ENCODE data around the gene FBXW5.

Gene FBXW5

DNA sequence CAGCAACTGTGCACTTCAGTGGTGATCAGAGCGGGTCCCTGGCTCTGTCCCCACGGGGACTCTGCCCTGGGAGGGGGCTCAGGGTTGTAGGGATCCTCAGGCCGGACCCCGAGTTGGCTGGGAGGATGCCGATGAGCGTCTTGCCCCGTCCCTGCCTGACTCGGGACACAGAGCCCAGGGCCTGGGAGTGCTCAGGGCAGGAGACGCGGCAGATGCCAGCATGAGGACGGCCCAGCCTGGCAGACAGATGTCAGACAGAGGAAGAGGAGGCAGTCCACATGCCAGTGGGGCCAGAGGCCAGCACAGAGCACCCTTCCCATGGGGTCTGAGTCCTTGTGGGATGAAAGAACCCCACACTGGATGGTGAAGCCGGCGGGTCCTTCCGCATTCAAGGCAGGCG is 18.8 kb upstream of the FBXW5 start:
- no peak for DNase-seq (ENCODE audit: insufficient read length, low spot score)
- FAIRE-seq = no peak
- TF ChIP-seq TAF1 (IDR thresholded peaks at IDR 0.05; ENCODE audit: low read depth, low read length) = no peak
- TF ChIP-seq POU2F2 (IDR thresholded peaks at IDR 0.05; ENCODE audit: low read depth, low read length) = no peak
- no peak for TF ChIP-seq POLR2A (IDR thresholded peaks at IDR 0.05; ENCODE audit: low read depth, low read length)
- TF ChIP-seq SPI1 (IDR thresholded peaks at IDR 0.05; ENCODE audit: low read depth, low read length) = no peak
- TF ChIP-seq POLR2AphosphoS5 (IDR thresholded peaks at IDR 0.05; ENCODE audit: low read depth, low read length) = no peak
- TF ChIP-seq PAX5 (IDR thresholded peaks at IDR 0.05; ENCODE audit: insufficient read depth, low read length, severe bottlenecking) = no peak

DNA sequence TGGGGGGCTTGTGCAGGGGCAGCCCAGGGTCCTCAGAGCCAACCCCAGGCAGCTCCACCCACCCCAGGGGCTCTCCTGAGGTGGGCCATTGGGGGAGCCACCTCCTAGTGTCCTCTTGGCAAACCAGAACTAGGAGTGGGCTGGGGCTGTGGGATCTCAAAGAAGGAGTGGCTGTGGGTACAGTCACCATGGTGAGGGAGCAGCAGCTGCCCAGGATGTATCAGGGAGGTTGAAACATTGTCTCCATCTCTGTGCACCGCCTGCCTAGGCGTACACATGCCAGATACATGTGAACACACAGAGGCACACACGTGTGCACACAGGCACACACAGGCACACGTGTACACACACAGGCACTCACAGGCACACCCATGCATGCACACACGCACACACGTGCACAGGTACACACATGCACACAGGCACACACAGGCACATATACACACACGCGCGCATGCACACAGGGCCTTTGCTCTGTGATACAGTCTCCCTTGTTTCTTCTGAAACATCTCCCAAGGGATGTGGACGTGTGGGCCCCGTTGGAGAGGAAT is 18.2 kb upstream of the FBXW5 start:
- FAIRE-seq (no peak), DNase-seq (ENCODE audit: insufficient read length, low spot score) (no peak)
- no peak for TF ChIP-seq POLR2AphosphoS5 (IDR thresholded peaks at IDR 0.05; ENCODE audit: low read depth, low read length)
- no peak for TF ChIP-seq POLR2A (IDR thresholded peaks at IDR 0.05; ENCODE audit: low read depth, low read length)
- no peak for TF ChIP-seq POU2F2 (IDR thresholded peaks at IDR 0.05; ENCODE audit: low read depth, low read length)
- no peak for TF ChIP-seq PAX5 (IDR thresholded peaks at IDR 0.05; ENCODE audit: insufficient read depth, low read length, severe bottlenecking)
- TF ChIP-seq SPI1 (IDR thresholded peaks at IDR 0.05; ENCODE audit: low read depth, low read length) = no peak
- TF ChIP-seq TAF1 (IDR thresholded peaks at IDR 0.05; ENCODE audit: low read depth, low read length) = no peak

DNA sequence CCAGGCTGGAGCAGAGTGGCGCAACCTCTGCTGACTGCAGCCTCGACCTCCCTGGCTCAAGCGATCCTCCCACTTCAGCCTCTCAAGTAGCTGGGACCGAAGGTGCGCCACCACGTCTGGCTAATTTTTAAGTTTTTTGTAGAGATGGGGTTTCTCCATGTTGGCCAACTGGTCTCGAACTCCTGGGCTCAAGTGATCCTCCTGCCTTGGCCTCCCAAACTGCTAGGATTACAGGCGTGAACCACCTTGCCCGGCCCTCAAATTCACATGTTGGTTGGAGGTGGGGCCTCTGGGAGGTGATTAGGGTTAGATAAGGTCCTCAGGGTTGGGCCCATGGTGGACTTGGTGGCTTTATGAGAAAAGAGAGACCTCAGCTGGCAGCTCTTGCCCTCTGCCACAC is 17.6 kb upstream of the FBXW5 start:
- no peak for TF ChIP-seq POLR2A (IDR thresholded peaks at IDR 0.05; ENCODE audit: low read depth, low read length)
- TF ChIP-seq TAF1 (IDR thresholded peaks at IDR 0.05; ENCODE audit: low read depth, low read length) = no peak
- TF ChIP-seq SPI1 (IDR thresholded peaks at IDR 0.05; ENCODE audit: low read depth, low read length) = no peak
- no peak for TF ChIP-seq POU2F2 (IDR thresholded peaks at IDR 0.05; ENCODE audit: low read depth, low read length)
- TF ChIP-seq PAX5 (IDR thresholded peaks at IDR 0.05; ENCODE audit: insufficient read depth, low read length, severe bottlenecking) = no peak
- TF ChIP-seq POLR2AphosphoS5 (IDR thresholded peaks at IDR 0.05; ENCODE audit: low read depth, low read length) = no peak
- FAIRE-seq (no peak), DNase-seq (ENCODE audit: insufficient read length, low spot score) (no peak)

DNA sequence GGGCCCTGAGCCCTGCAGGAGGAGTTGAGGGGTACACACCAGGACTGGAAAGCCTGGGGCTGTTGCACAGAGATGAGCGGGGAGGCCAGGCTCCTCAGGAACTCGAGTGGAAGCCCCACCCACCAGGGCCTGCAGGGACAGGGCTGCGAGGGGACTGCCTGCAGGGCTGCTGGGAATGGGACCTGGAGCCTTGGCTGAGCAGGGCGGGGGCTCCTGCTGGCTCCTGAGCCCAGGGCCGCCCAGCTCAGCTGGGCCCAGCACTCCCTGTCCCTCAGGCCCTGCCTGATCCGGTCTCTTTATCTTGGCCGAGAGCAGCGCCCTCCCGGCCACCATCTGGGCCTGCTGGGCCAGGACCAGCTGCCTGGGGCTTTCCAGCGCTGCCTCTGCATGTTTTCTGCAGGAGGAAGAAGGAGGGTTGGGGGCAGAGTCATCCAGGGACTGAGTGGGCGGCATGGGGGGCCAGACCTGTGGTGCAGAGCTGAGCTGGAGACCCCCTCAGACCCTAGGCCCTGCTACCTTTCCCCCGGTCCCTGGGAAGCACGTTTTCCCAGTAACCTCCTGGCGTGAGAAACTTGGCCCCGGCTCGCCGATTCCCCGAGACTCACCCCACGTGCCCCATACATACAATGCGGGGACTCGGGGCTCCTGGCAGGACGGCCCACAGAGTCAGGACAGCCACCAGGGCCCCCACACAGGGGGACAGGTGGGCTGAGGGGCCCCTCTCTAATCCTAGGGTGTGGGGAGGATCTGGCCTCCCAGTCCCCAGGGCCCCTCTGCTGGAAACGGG is 16.9 kb upstream of the FBXW5 start:
- FAIRE-seq = no peak
- no peak for DNase-seq (ENCODE audit: insufficient read length, low spot score)

DNA sequence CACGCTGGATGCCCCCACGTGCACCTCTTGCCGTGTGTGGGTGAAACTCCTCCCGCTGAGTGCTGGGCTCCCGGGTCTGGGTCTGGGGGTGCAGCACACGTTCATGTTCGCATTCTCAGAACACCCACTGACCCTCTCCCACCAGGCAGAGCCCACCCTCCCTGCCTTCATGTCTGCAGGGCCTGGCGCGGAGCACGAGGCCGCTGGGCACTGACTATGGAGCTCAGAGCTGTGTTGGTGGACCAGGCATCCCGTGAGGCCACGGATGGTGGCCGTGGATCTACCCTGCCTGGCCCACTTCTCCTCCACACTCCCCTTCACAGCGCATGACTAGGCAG is 16.4 kb upstream of the FBXW5 start:
- TF ChIP-seq POU2F2 (IDR thresholded peaks at IDR 0.05; ENCODE audit: low read depth, low read length) (no peak), POLR2A (IDR thresholded peaks at IDR 0.05; ENCODE audit: low read depth, low read length) (no peak), PAX5 (IDR thresholded peaks at IDR 0.05; ENCODE audit: insufficient read depth, low read length, severe bottlenecking) (no peak), POLR2AphosphoS5 (IDR thresholded peaks at IDR 0.05; ENCODE audit: low read depth, low read length) (no peak), SPI1 (IDR thresholded peaks at IDR 0.05; ENCODE audit: low read depth, low read length) (no peak), TAF1 (IDR thresholded peaks at IDR 0.05; ENCODE audit: low read depth, low read length) (no peak)
- FAIRE-seq (no peak), DNase-seq (ENCODE audit: insufficient read length, low spot score) (no peak)

More for the DNA sequence above, 16.9 kb upstream of the FBXW5 start:
- TF ChIP-seq TAF1 (IDR thresholded peaks at IDR 0.05; ENCODE audit: low read depth, low read length) (no peak), POU2F2 (IDR thresholded peaks at IDR 0.05; ENCODE audit: low read depth, low read length) (no peak), POLR2A (IDR thresholded peaks at IDR 0.05; ENCODE audit: low read depth, low read length) (no peak), PAX5 (IDR thresholded peaks at IDR 0.05; ENCODE audit: insufficient read depth, low read length, severe bottlenecking) (no peak), POLR2AphosphoS5 (IDR thresholded peaks at IDR 0.05; ENCODE audit: low read depth, low read length) (no peak), SPI1 (IDR thresholded peaks at IDR 0.05; ENCODE audit: low read depth, low read length) (no peak)

- DNase-seq (ENCODE audit: insufficient read length, low spot score) (no peak), FAIRE-seq (no peak)
- TF ChIP-seq POLR2A (IDR thresholded peaks at IDR 0.05; ENCODE audit: low read depth, low read length) = no peak
- no peak for TF ChIP-seq POU2F2 (IDR thresholded peaks at IDR 0.05; ENCODE audit: low read depth, low read length)
Observed at GRCh38 chr9:136960212-136960937, 15.8 kb upstream of the FBXW5 start.

DNA sequence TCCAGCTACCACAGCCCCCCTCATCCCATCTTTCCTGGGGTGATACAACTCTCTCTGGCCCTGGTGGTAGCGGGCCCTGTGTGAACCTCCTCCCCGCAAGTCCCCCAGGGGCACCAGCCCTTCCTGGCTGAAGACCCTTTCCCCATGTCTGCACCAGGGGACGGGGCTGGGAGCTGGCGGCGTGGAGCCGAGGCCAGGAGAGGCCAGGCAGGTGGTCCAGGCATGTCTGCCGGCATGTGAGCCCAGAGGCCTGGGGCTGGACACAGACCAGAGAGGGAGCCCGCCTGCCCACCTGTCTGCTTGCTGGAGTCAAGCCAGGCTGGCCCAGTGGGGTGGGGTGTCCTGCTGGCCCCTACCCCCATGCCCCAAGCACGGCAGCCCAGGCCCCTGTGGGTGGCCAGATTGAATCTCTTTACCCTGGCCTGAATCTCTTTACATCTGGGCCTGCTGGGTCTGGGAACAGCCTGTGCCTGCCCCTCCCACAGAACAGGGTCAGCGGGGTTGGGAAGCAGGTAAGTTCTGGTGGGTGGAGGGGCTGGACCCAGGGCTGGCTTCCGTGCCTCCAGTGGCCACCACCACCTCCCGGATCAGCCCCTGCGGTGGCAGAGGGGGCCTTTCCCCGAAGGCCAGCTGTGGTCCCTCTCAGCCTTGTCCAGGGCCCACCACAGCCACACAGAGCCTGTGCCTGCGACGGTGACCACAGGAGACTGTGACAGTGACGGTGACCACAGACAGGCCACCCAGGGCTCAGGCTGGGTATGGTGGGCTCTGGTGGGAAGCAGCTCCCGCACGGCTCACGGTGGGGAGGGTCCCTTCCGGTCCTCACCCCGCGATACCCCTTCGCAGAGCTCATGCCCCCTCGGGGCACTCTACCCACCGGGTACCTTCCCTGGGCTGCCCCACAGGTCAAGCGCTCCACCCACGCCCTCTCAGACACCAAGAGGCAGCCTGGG is 14.6 kb upstream of the FBXW5 start:
- DNase-seq (ENCODE audit: insufficient read length, low spot score) = no peak
- no peak for TF ChIP-seq TAF1 (IDR thresholded peaks at IDR 0.05; ENCODE audit: low read depth, low read length)
- TF ChIP-seq POU2F2 (IDR thresholded peaks at IDR 0.05; ENCODE audit: low read depth, low read length) = no peak
- no peak for TF ChIP-seq POLR2A (IDR thresholded peaks at IDR 0.05; ENCODE audit: low read depth, low read length)
- FAIRE-seq = no peak

DNA sequence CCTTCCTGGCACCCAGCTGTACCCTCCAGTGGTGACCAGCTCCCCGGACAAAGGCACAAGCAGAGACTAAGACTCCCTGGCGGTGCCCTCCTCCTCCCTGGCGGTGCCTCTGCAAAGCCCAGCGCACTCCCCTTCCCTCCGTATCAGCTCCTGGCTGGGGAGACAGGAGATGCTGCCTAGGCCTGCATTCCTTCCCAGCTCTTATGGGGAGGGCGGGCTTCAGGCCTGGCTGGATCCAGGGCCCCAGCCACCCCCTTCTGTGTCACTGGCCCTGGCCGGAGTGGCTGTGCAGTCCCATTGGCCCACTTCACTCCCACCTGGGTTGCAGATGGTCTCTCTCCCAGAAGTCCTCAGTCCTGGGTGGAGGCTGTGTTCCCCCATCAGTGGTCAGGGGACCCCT is 13.9 kb upstream of the FBXW5 start:
- no peak for TF ChIP-seq POU2F2 (IDR thresholded peaks at IDR 0.05; ENCODE audit: low read depth, low read length)
- TF ChIP-seq POLR2AphosphoS5 (IDR thresholded peaks at IDR 0.05; ENCODE audit: low read depth, low read length) = no peak
- no peak for TF ChIP-seq TAF1 (IDR thresholded peaks at IDR 0.05; ENCODE audit: low read depth, low read length)
- TF ChIP-seq POLR2A (IDR thresholded peaks at IDR 0.05; ENCODE audit: low read depth, low read length) = no peak
- TF ChIP-seq SPI1 (IDR thresholded peaks at IDR 0.05; ENCODE audit: low read depth, low read length) = no peak
- no peak for TF ChIP-seq PAX5 (IDR thresholded peaks at IDR 0.05; ENCODE audit: insufficient read depth, low read length, severe bottlenecking)
- no peak for DNase-seq (ENCODE audit: insufficient read length, low spot score)
- no peak for FAIRE-seq

- no peak for TF ChIP-seq POLR2AphosphoS5 (IDR thresholded peaks at IDR 0.05; ENCODE audit: low read depth, low read length)
- no peak for TF ChIP-seq TAF1 (IDR thresholded peaks at IDR 0.05; ENCODE audit: low read depth, low read length)
- no peak for TF ChIP-seq POLR2A (IDR thresholded peaks at IDR 0.05; ENCODE audit: low read depth, low read length)
- no peak for TF ChIP-seq POU2F2 (IDR thresholded peaks at IDR 0.05; ENCODE audit: low read depth, low read length)
- TF ChIP-seq SPI1 (IDR thresholded peaks at IDR 0.05; ENCODE audit: low read depth, low read length) = no peak
- no peak for TF ChIP-seq PAX5 (IDR thresholded peaks at IDR 0.05; ENCODE audit: insufficient read depth, low read length, severe bottlenecking)
- FAIRE-seq (no peak), DNase-seq (ENCODE audit: insufficient read length, low spot score) (no peak)
Observed at GRCh38 chr9:136957901-136958300, 13.4 kb upstream of the FBXW5 start.

Data from GM12891 (cell line).